Calu3 (cell line): ENCODE measurements around the gene SCN4A. TPM values are rescaled to one million over a fixed set of nuclear protein-coding genes. Genes with fewer than 3 reads are reported as not detected.
"Not testable (repeated sequence)": the region's sequence is repeated elsewhere in the genome, so short reads cannot be mapped to it uniquely, and the experiment has no call there.

Source experiments
- BruUV-seq: library from RNA; stranded (reverse); fragments of 400-500 nt; replicated peaks from 2 replicates; lab custom pipeline; 2021; lab: Mats Ljungman, UMichigan
- CTCF ChIA-PET: fragments of 300-600 bp; sonication (Branson Sonifier 250); formaldehyde crosslinking; loops from one replicate; lab custom pipeline; 2022; ENCODE audit warnings: antibody characterized with exemption; lab: Charles Lee
- DNase-seq: peaks from one replicate; pipeline ENCODE4 v3.0.0; 2022
- H3K27ac Mint-ChIP-seq: one replicate; pipeline ENCODE4 v1.8.0; 2022; ENCODE audit warnings: mixed read lengths; ENCODE audit not compliant: unreplicated experiment
- H3K27me3 Mint-ChIP-seq: one replicate; pipeline ENCODE4 v1.8.0; 2022; ENCODE audit warnings: mixed read lengths; ENCODE audit not compliant: unreplicated experiment
- H3K36me3 Mint-ChIP-seq: one replicate; pipeline ENCODE4 v1.8.0; 2022; ENCODE audit warnings: mild to moderate bottlenecking, moderate library complexity, mixed read lengths; ENCODE audit not compliant: insufficient read depth, unreplicated experiment
- H3K4me1 Mint-ChIP-seq: one replicate; pipeline ENCODE4 v1.8.0; 2022; ENCODE audit warnings: mild to moderate bottlenecking, low read depth, mixed read lengths; ENCODE audit not compliant: unreplicated experiment
- H3K4me3 Mint-ChIP-seq: one replicate; pipeline ENCODE4 v1.8.0; 2022; ENCODE audit warnings: mild to moderate bottlenecking, low read depth, moderate library complexity, mixed read lengths; ENCODE audit not compliant: unreplicated experiment
- H3K9me3 Mint-ChIP-seq: one replicate; pipeline ENCODE4 v1.8.0; 2022; ENCODE audit warnings: low read depth, mixed read lengths; ENCODE audit not compliant: unreplicated experiment
- CTCF ChIP-seq: fragments of 200-600 bp; IDR thresholded peaks from one replicate; pipeline ENCODE4 v1.8.0; 2022; ENCODE audit warnings: antibody characterized with exemption; ENCODE audit not compliant: unreplicated experiment
- intact Hi-C: fragments of 100-400 bp; cut with micrococcal nuclease; formaldehyde crosslinking; loops from one replicate; pipeline ENCODE4 v1.10.0; 2022; ENCODE audit not compliant: unreplicated experiment
- total RNA-seq: library from RNA; stranded (reverse); gene quantifications from 2 replicates; pipeline ENCODE4 v1.2.3, GENCODE V29; 2022

The SCN4A gene
- total RNA-seq, 1 experiment from 2014 or later, result not detected

GRCh38 chr17:63918305-63918704 is 54.4 kb downstream of the SCN4A start:
- Mint-ChIP-seq H3K4me1 (no peaks in the 10 kb centered on the region), H3K4me3 (no peak overlapping the region), H3K9me3 (no peaks in the 10 kb centered on the region), H3K27me3 (peaks cover 68% of the 10 kb centered on the region), H3K36me3 (no peaks in the 10 kb centered on the region), H3K27ac (no peak overlapping the region)
- CTCF ChIA-PET, result interaction anchor here (0.7 to 2.8 kb wide), 4 partner anchors 13 to 108 kb away, joined by 3 to 12 read pairs (median 8); no protein-coding TSS in a partner anchor
- TF ChIP-seq CTCF, result no peak
- no TSS peak for BruUV-seq
- intact Hi-C loops, result loop anchor here (2.0 to 10.0 kb wide), 3 partner anchors 32 to 216 kb away; partner anchors contain the start of gene ERN1
- DNase-seq, result no peak

GRCh38 chr17:63917646-63918045 is 55.1 kb downstream of the SCN4A start:
- intact Hi-C loops, result loop anchor here (2.0 to 10.0 kb wide), 3 partner anchors 33 to 217 kb away; partner anchors contain the start of gene ERN1
- H3K9me3 Mint-ChIP-seq, result no peaks in the 10 kb centered on the region
- H3K4me3 Mint-ChIP-seq, result no peak overlapping the region
- no TSS peak for BruUV-seq
- no peaks in the 10 kb centered on the region for H3K4me1 Mint-ChIP-seq
- H3K36me3 Mint-ChIP-seq, result no peaks in the 10 kb centered on the region
- TF ChIP-seq CTCF, result no peak
- DNase-seq, result no peak
- H3K27me3 Mint-ChIP-seq, result peaks cover 68% of the 10 kb centered on the region
- CTCF ChIA-PET, result no interaction called here
- H3K27ac Mint-ChIP-seq, result no peak overlapping the region

- H3K27ac Mint-ChIP-seq, H3K36me3 Mint-ChIP-seq, H3K9me3 Mint-ChIP-seq, H3K4me1 Mint-ChIP-seq, BruUV-seq, DNase-seq, CTCF ChIA-PET, H3K4me3 Mint-ChIP-seq: not testable (repeated sequence)
- intact Hi-C loops, result loop anchor here (10.0 kb wide), 1 partner anchor 218 kb away; the partner anchor contains the start of gene ERN1
- H3K27me3 Mint-ChIP-seq, result peaks cover 68% of the 10 kb centered on the region
These were observed 55.5 kb downstream of the SCN4A start for GRCh38 chr17:63917206-63917605.

GRCh38 chr17:63916566-63917185 is 56.0 kb downstream of the SCN4A start:
- no peaks in the 10 kb centered on the region for H3K9me3 Mint-ChIP-seq
- intact Hi-C loops, result loop anchor here (10.0 kb wide), 1 partner anchor 218 kb away; the partner anchor contains the start of gene ERN1
- H3K27ac Mint-ChIP-seq, result no peak overlapping the region
- H3K36me3 Mint-ChIP-seq, result no peaks in the 10 kb centered on the region
- H3K4me3 Mint-ChIP-seq, result no peak overlapping the region
- H3K4me1 Mint-ChIP-seq, result no peaks in the 10 kb centered on the region
- H3K27me3 Mint-ChIP-seq, result peaks cover 72% of the 10 kb centered on the region
- TF ChIP-seq CTCF, result no peak
- BruUV-seq, result no TSS peak
- DNase-seq, result no peak
- CTCF ChIA-PET, result no interaction called here

GRCh38 chr17:63915753-63916152 is 57.0 kb downstream of the SCN4A start:
- CTCF ChIA-PET, result interaction anchor here (0.6 kb wide), 1 partner anchor 38 kb away, joined by 3 read pairs; no protein-coding TSS in a partner anchor
- not testable (repeated sequence) for BruUV-seq, H3K4me3 Mint-ChIP-seq, H3K4me1 Mint-ChIP-seq, H3K9me3 Mint-ChIP-seq, H3K36me3 Mint-ChIP-seq, H3K27ac Mint-ChIP-seq, DNase-seq
- H3K27me3 Mint-ChIP-seq, result peaks cover 81% of the 10 kb centered on the region
- intact Hi-C loops, result loop anchor here (10.0 kb wide), 1 partner anchor 219 kb away; the partner anchor contains the start of gene ERN1
